BE2C (cell line): Measurements from ENCODE around the gene ADAMTSL3.

Source experiments
- DNase-seq: peaks from one replicate; pipeline ENCODE4 v3.0.0-alpha.2; 2020
- H3K27me3 ChIP-seq: fragments of 250-450 bp; sonication (Bioruptor Pico); 2 replicates; pipeline ENCODE4 v1.5.1; 2020; ENCODE audit warnings: mild to moderate bottlenecking
- H3K36me3 ChIP-seq: fragments of 250-450 bp; sonication (Bioruptor Pico); 2 replicates; pipeline ENCODE4 v1.5.1; 2020; ENCODE audit warnings: mild to moderate bottlenecking
- H3K4me1 ChIP-seq: fragments of 250-450 bp; sonication (Bioruptor Pico); 2 replicates; pipeline ENCODE4 v1.5.1; 2020
- H3K4me3 ChIP-seq: 2 replicates; pipeline ENCODE4 v1.5.1; 2011; ENCODE audit warnings: low read depth, low read length
- H3K9me3 ChIP-seq: fragments of 250-450 bp; sonication (Bioruptor Pico); 2 replicates; pipeline ENCODE4 v1.5.1; 2020
- CTCF ChIP-seq: IDR thresholded peaks from 2 replicates; pipeline ENCODE4 v1.5.1; 2012; ENCODE audit warnings: mild to moderate bottlenecking, low read depth, low read length

ADAMTSL3 gene

GRCh38 chr15:83734487-83734886 lies 80.6 kb downstream of the ADAMTSL3 start:
- TF ChIP-seq CTCF = peak; percentile 33; the same call in 1 of the 2 replicates
- H3K4me3 ChIP-seq = no peak overlapping the region
- no peak for DNase-seq

GRCh38 chr15:83739629-83740028 lies 85.7 kb downstream of the ADAMTSL3 start:
- Histone ChIP-seq H3K9me3 (no peaks in the 10 kb centered on the region; the same call in 1 of the 2 replicates), H3K36me3 (no peaks in the 10 kb centered on the region), H3K27me3 (no peaks in the 10 kb centered on the region), H3K4me1 (no peaks in the 10 kb centered on the region), H3K4me3 (no peak overlapping the region)
- no peak for DNase-seq
- no peak for TF ChIP-seq CTCF

More at GRCh38 chr15:83734487-83734886, 80.6 kb downstream of the ADAMTSL3 start:
- Histone ChIP-seq H3K36me3 (no peaks in the 10 kb centered on the region), H3K4me1 (no peaks in the 10 kb centered on the region), H3K27me3 (0 out of 2 replicates have a peak, but pooled peaks cover 4% of the 10 kb centered on the region), H3K9me3 (no peaks in the 10 kb centered on the region)

- no peaks in the 10 kb centered on the region; the same call in 1 of the 2 replicates for H3K9me3 ChIP-seq
- no peak for DNase-seq
- H3K4me3 ChIP-seq = no peak overlapping the region
- no peak for TF ChIP-seq CTCF
- H3K27me3 ChIP-seq = no peaks in the 10 kb centered on the region
- no peaks in the 10 kb centered on the region for H3K36me3 ChIP-seq
- H3K4me1 ChIP-seq = no peaks in the 10 kb centered on the region
Observed at GRCh38 chr15:83745771-83746170, 91.8 kb downstream of the ADAMTSL3 start.

- Histone ChIP-seq H3K4me1 (no peaks in the 10 kb centered on the region), H3K27me3 (no peaks in the 10 kb centered on the region), H3K4me3 (no peak overlapping the region), H3K36me3 (no peaks in the 10 kb centered on the region), H3K9me3 (no peaks in the 10 kb centered on the region; the same call in 1 of the 2 replicates)
- no peak for DNase-seq
- TF ChIP-seq CTCF = no peak
Observed at GRCh38 chr15:83746231-83746630, 92.3 kb downstream of the ADAMTSL3 start.

GRCh38 chr15:83747050-83747717 lies 93.3 kb downstream of the ADAMTSL3 start:
- no peak for DNase-seq
- no peak for TF ChIP-seq CTCF
- no peak overlapping the region for H3K4me3 ChIP-seq
- no peaks in the 10 kb centered on the region; the same call in 1 of the 2 replicates for H3K9me3 ChIP-seq
- H3K27me3 ChIP-seq = no peaks in the 10 kb centered on the region
- no peaks in the 10 kb centered on the region for H3K4me1 ChIP-seq
- no peaks in the 10 kb centered on the region for H3K36me3 ChIP-seq

GRCh38 chr15:83747718-83748110 lies 93.8 kb downstream of the ADAMTSL3 start:
- Histone ChIP-seq H3K27me3 (no peaks in the 10 kb centered on the region), H3K9me3 (no peaks in the 10 kb centered on the region; the same call in 1 of the 2 replicates), H3K36me3 (no peaks in the 10 kb centered on the region), H3K4me1 (no peaks in the 10 kb centered on the region), H3K4me3 (no peak overlapping the region)
- TF ChIP-seq CTCF = no peak
- DNase-seq = no peak
